ENCODE data around the gene FAM110D.

Gene FAM110D

DNA sequence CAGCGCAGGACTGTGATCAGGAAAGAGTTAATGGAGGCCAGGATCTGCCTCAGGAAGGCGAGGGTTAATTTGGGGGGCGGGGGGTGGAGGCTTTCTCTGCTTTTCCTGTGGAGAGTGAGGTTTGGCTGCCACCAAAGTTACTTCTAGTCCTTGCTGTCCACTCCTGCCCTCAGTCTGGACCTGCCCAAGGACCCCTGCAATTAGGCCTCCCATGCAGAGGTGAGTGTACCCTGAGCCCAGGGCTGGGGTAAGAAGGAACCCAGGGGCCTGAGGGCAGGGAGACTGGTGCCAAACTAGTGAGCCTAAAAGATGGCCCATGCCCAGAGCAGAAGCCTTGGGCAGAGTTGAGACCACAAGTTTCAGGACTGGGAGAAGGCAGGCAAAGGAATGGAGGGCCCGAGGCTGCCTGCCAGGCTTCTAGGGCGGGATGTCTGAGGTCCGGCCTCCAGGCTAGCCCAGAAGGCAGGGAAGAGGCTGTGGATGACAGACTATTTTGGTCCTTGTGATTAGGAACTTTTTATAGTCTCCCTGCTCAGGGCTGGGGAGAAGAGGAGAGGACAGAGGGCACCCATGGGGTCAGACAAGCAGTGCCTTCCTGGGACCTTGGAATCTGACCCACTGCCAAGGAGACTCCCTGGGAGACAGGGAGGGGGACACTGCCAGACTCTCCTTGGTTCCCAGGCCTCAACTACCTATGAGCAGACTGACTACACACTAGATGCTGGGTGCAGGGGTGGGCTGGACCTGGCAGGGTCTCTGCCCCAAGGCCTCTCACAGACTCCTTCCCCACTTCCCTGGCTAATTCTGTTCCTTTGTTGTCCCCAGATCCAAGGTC, at the start of gene FAM110D:
Gene FAM110D, plus strand, starts transcription at position 172 of the 835 bp plus-strand sequence. CDS start 2,213 bp downstream, outside the sequence.
- no peak for DNase-seq

- DNase-seq = no peak
Measured at GRCh38 chr1:26109229-26110164, 49.4 kb upstream of the FAM110D start.

DNA sequence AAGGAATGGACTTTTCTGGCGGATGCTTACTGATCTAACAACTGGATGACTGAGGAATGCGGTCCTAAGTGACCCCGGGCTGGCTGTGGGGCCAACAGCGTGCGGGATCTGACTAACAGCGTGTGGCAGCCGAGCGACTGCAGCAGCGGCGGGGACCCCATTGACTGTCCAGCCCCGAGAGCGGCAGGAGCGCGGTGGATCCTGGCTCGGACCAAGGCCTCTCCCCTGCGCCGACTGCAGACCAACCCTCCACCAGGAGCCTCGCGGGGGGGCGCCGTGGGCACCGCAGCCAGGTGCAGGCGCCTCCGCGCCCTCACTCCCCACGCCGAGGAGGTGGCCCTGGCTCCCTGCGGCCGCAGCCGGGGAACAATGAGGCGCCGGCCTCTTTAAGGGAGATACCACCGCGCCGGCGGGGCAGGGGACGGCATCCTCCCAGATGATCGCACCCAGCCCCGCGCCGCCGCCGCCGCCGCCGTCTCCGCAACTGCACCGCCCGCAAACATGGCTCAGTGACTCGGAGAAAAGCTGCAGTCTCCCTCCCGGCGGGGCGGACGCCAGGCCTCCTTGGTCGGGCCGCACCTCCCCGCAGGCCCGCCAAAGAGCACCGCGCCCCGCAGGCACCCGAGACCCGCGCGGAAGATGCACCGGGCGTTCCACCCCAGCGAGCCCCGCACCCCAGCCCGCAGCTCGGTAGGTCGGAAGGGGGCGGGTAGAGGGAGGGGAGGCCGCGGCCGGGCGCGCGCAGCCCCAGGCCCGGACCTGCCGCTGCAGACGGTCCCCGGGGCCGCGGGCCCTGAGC, 47.9 kb upstream of the FAM110D start:
- DNase-seq = peak; percentile 68

GRCh38 chr1:26111530-26112406, 47.1 kb upstream of the FAM110D start, which contains the start of gene PDIK1L:
Gene PDIK1L, plus strand, starts transcription at chr1:26111824. Its CDS starts 2,485 bp downstream, at chr1:26114309.
- peak; percentile 93 for DNase-seq

DNA sequence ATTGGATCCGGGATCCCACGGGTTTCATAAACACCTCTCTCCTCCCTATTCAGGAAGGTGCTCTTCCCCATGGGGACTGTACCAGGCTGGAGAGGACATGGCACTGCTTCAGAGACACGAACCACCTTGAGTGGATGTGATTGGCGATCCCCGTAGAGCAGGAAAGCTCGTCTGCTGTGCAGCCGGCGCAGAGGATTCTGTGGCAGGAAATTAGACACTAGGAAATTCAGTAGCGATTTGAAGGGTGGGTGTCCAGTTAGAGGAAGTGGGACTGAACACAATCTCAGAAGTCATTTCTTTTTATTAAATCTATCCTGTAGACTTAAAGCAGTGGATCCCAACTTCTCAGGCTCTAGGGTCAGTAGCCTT, 46.5 kb upstream of the FAM110D start:
- DNase-seq = no peak

DNA sequence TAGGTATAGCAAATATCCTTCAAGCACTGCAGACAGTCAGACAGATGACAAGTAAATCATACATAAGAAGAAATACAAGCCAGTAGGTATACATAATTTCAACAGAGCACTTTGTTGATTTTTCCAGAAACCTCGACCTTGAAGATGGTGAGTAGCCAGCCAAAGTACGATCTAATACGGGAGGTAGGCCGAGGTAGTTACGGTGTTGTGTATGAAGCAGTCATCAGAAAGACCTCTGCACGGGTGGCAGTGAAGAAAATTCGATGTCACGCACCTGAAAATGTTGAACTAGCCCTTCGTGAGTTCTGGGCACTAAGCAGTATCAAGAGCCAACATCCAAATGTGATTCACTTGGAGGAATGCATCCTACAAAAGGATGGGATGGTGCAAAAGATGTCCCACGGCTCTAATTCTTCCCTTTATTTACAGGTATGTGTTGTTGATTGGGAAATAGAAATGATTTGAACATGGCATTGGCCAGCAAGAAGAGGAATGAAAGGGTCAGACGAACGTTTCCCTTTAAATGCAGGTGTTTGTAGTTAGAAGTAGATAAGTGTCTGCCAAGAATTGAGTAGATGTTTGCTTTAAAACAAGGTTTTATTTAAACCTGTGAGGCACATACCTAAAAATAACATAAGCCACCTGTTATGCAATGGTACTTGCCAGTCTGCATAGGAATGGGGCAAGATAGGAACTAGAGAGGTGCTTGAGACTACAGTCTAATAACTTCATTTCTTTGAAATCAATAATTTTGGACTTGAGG, 44.5 kb upstream of the FAM110D start:
- no peak for DNase-seq

DNA sequence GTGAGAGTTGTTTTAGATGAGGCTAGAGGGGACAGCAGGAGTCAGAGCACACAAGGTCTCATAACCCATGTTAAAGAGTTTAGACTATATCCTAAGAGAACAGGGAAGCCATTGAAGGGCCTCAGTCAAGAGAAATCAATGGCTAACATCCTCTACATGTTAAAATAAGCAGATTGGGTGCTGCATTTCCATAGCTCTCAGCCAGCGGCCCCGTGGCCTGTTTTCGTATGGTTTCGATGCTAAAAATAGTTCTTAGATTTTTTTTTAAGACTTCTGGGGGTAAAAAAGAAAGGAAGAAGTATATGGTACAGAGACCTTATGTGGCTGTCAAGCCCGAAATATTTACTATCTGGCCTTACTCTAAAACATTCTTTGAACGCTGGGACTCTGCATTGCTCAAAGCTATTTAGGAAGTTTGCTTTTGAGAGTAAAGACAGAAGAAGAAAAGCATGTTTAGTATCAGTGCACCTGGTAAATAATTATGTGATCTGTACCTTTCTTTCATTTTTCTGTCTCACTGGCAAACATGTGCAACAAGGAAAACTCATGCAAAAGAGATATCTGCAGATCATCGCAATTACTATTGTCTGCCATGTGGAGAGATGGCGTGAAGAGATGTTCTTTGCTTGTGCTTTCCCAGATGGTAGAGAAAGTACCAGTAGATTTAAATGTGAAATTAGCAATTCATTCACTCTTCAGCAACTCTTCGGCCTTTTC, 38.8 kb upstream of the FAM110D start:
- no peak for DNase-seq

DNA sequence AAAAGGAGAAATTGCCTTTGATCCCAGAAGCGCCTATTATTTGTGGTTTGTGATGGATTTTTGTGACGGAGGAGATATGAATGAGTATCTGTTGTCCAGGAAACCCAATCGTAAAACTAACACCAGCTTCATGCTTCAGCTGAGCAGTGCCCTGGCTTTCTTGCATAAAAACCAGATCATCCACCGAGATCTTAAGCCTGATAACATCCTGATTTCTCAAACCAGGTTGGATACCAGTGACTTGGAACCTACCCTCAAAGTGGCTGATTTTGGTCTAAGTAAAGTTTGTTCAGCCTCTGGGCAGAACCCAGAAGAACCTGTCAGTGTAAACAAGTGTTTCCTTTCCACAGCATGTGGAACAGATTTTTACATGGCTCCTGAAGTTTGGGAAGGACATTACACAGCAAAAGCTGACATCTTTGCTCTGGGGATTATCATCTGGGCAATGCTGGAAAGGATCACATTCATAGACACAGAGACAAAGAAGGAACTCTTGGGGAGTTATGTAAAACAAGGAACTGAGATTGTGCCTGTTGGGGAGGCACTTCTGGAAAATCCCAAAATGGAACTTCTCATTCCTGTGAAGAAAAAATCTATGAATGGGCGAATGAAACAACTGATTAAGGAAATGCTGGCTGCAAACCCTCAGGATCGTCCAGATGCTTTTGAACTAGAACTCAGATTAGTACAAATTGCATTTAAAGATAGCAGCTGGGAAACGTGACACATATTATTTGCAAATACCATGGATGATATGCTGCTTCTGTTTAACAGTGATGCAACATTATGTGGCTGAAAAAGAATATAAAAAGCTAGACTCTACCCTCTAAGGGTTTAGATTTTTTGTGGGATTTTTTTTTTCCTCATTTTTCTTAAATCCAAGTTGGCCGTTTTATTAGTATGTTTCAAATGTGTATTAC, 36.8 kb upstream of the FAM110D start:
- no peak for DNase-seq

DNA sequence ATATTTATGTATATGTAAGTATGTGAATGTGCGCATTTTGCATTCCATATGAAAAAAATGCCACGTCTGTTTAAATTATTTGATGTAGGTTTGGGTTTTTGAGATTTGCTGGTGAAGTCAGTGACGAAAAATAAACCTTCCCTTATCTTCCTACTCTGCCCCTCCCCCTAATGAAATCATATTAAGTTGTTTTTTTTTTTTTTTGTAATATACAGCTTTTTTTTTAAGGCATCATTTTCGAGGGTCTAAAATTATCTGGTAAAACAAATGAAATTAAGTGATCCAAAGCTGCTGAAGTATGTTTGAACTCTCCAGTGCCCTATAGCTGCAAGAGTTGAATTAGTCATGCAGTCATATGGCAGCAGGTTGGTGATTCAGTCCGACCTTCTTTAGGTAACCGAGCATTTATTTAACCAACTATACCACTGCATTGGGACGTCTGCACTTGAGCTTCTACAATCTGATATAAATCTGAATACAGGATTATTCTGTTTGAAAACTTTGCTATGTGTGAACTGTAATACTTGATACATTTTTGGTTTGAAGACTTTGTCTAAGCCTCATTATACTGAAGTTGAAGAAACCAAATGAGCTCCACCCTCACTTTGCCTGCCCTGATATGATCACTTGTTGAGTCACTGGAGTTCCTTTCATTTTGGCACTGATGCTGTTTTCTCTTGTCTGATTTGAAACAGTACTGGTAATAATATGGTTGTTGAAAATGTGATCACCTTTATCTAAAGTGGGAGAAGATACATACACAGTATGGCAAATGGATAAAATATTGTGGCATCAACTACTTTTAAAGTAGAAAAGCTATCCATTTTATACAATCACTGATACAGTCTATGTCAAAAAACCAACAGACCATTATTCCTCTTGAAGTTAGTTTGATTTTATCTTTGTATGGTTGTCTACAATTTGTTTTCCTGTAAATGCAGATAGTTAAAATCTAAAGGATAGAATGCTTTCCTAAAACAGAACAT, 35.6 kb upstream of the FAM110D start:
- DNase-seq = no peak

- DNase-seq = no peak
Measured at GRCh38 chr1:26124418-26125331, 34.2 kb upstream of the FAM110D start.

DNA sequence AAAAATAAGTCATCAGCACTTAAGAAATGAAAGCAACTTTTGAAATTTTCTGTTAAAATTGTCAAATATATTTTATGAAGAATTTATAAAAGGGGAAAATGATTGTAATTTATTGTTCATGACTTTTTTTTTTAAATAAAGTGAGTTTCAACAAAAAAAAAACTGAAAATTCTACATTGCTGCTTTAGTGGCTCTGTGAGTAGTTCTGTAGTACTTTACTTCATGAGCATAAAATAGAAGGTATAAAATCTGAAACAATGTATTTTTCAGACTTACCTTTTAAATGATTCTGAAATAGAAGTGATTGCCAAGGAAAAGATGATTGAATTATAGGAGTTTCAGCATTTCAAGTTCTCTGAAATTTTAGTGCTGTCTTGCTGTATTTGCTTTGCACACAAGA, 33.5 kb upstream of the FAM110D start:
- DNase-seq = no peak

DNA sequence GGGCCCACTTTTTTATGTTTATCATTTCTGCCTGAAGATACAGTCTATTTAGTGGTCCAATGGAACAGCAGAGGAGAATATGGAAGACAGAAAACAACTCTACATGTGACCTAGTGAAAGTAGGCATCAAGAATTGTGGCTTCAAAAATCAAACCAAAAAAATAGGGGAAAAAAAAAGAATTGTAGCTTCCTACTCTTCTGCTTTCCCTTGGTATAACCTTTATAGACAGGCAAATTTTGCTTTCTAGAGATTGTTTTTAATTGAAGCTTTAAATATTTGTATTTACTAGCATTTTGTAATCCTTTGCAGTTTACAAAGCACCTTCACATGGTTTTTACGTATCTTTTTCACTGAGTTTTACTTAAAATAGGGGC, 32.9 kb upstream of the FAM110D start:
- DNase-seq = no peak

DNA sequence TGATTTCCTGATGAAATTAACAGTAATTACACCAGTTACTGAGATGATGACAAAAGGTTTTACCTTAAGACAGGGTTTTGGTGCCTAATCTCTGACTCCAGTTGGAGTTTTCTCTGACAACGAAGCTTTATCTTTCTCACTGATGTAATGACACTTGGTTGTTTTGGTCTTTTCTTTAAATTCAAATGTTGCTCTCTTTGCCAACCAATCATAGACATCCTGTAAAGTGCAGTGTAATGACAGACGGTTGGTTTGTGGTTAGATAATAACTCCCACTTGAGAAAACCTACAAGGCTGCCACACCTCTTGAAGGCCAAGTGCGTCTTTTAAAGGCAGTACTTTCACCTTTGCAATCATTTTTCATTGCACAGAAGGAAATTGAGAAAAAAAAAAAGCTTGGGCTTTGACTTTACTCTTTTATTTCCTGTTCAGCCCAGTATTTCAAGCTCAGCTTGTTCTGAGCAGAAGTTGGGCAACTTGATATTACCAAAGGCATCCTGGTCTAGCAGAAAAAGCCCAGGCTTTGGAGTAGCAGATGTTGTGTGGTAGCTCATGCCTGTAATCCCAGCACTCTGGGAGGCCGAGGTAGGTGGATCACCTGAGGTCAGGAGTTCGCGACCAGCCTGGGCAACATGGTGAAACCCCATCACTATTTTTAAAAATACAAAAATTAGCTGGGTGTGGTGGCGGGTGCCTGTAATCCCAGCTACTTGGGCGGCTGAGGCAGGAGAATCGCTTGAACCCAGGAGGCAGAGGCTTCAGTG, 32.4 kb upstream of the FAM110D start:
- DNase-seq = peak; percentile 87

- DNase-seq = no peak
Measured at GRCh38 chr1:26127235-26128163, 31.4 kb upstream of the FAM110D start.

- no peak for DNase-seq
Measured at GRCh38 chr1:26129778-26130177, 29.1 kb upstream of the FAM110D start.

Data from NCI-H1436 (cell line).